Neural crest cell (in vitro differentiated cells): ENCODE measurements around the gene CRYGB. TPM values are rescaled to one million over a fixed set of nuclear protein-coding genes. Genes with fewer than 3 reads are reported as not detected.
"Not testable (repeated sequence)": the region's sequence is repeated elsewhere in the genome, so short reads cannot be mapped to it uniquely, and the experiment has no call there.

Experiments
- DNase-seq: peaks from one replicate; pipeline ENCODE4 v3.0.0; 2021; ENCODE audit warnings: low read depth, mixed read lengths, low spot score
- H3K27ac Mint-ChIP-seq: one replicate; pipeline ENCODE4 v1.8.0; 2021; ENCODE audit warnings: mild to moderate bottlenecking, mixed read lengths; ENCODE audit not compliant: unreplicated experiment
- H3K27me3 Mint-ChIP-seq: 2 replicates; pipeline ENCODE4 v1.8.0; 2021; ENCODE audit warnings: low read depth, mild to moderate bottlenecking, mixed read lengths
- H3K36me3 Mint-ChIP-seq: 2 replicates; pipeline ENCODE4 v1.8.0; 2021; ENCODE audit warnings: low read depth, mild to moderate bottlenecking, mixed read lengths
- H3K4me1 Mint-ChIP-seq: 2 replicates; pipeline ENCODE4 v1.8.0; 2021; ENCODE audit warnings: mixed read lengths
- H3K4me3 Mint-ChIP-seq: one replicate; pipeline ENCODE4 v1.8.0; 2021; ENCODE audit warnings: mild to moderate bottlenecking, mixed read lengths
- H3K9me3 Mint-ChIP-seq: 2 replicates; pipeline ENCODE4 v1.8.0; 2021; ENCODE audit warnings: mixed read lengths
- total RNA-seq: library from RNA; stranded (reverse); gene quantifications from 2 replicates; pipeline ENCODE4 v1.2.1, GENCODE V29; 2021
- TF ChIP-seq, protein P1 (sequence below): fragments of 200-600 bp; sonication (generic); conservative IDR thresholded peaks from 2 replicates; pipeline ENCODE4 v1.5.0; 2021; ENCODE audit warnings: antibody characterized with exemption, mild to moderate bottlenecking

The CRYGB gene
- total RNA-seq, 1 donor from 2014 or later, result not detected

DNA sequence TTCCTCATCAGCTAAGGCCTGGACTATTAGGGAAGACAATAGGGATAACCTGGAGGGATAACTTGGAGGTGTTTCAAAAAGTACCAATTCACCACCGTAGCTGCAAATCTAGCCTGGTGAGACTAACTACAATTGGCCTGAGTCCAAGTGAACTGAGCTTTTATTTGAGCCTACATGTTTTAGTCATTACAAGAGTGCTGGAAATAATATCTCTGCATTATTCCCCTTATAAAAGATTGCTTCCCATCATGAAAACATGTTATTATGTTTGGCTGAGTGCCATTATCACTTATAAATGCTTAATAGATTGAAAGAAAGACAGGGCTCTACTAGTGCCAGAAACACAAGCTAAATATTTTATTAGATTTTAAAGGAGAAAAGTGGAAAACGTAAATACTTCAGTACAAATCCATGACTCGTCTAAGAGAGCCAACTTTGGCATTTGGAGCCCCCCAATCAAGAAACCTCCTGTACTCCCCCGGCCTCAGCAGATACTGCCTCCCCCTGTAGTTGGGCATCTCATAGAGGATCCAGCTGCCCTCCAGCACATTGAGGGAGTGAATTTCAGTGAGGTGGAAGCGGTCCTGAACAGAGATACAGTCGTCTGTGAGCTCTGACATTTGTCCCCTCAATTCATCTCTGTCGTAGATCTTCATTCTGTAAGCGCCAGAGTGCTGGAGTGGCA lies 3.6 kb downstream of the CRYGB start:
- TF ChIP-seq, protein P1, sequence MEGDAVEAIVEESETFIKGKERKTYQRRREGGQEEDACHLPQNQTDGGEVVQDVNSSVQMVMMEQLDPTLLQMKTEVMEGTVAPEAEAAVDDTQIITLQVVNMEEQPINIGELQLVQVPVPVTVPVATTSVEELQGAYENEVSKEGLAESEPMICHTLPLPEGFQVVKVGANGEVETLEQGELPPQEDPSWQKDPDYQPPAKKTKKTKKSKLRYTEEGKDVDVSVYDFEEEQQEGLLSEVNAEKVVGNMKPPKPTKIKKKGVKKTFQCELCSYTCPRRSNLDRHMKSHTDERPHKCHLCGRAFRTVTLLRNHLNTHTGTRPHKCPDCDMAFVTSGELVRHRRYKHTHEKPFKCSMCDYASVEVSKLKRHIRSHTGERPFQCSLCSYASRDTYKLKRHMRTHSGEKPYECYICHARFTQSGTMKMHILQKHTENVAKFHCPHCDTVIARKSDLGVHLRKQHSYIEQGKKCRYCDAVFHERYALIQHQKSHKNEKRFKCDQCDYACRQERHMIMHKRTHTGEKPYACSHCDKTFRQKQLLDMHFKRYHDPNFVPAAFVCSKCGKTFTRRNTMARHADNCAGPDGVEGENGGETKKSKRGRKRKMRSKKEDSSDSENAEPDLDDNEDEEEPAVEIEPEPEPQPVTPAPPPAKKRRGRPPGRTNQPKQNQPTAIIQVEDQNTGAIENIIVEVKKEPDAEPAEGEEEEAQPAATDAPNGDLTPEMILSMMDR, result no peak
- Mint-ChIP-seq H3K27ac (peak overlapping the region; percentile 62), H3K36me3 (no peaks in the 10 kb centered on the region), H3K4me3 (no peak overlapping the region), H3K27me3 (no peaks in the 10 kb centered on the region), H3K4me1 (peaks cover 12% of the 10 kb centered on the region), H3K9me3 (no peaks in the 10 kb centered on the region)
- DNase-seq, result no peak

DNA sequence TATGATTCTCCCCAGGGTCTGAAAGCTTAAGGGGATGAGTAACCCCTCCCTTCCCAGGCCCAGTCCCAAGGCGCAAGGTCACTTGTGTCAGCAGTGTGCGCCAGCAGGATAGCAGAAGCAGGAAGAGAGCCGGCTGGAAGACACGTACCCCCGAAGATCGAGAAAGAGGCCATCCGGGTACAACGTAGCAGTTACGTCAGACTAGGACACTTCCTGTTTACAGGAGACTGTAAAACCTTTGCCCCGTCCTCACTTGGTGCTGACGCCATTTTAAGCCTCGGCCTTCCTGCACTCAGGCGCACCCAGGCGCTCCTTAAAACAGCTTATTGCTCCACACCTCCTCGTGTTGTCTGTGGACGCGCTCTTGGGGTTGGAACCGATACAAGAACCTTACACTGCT lies 6.5 kb downstream of the CRYGB start:
- H3K27me3 Mint-ChIP-seq, result no peaks in the 10 kb centered on the region

DNA sequence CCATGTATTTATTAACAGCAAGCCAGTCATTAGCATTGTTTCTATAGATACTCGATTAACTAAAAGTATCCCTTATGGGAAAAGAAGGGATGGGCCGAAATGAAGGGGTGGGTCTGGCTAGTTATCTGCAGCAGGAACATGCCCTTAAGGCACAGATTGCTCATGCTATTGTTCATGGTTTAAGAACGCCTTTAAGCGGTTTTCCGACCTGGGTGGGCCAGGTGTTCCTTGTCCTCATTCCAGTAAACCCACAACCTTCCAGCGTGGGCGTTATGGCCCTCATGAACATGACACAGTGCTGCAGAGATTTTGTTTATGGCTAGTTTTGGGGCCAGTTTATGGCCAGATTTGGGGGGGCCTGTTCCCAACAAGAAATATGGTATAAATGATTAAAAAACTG lies 7.6 kb downstream of the CRYGB start:
- not testable (repeated sequence) for H3K4me3 Mint-ChIP-seq, H3K27ac Mint-ChIP-seq, H3K4me1 Mint-ChIP-seq, DNase-seq, H3K27me3 Mint-ChIP-seq, H3K36me3 Mint-ChIP-seq, H3K9me3 Mint-ChIP-seq

More for the DNA sequence above, 6.5 kb downstream of the CRYGB start:
- TF ChIP-seq, protein P1, result no peak
- H3K27ac Mint-ChIP-seq, result no peak overlapping the region
- no peaks in the 10 kb centered on the region for H3K9me3 Mint-ChIP-seq
- no peak overlapping the region for H3K4me3 Mint-ChIP-seq
- H3K4me1 Mint-ChIP-seq, result peaks cover 6% of the 10 kb centered on the region
- H3K36me3 Mint-ChIP-seq, result no peaks in the 10 kb centered on the region
- no peak for DNase-seq

DNA sequence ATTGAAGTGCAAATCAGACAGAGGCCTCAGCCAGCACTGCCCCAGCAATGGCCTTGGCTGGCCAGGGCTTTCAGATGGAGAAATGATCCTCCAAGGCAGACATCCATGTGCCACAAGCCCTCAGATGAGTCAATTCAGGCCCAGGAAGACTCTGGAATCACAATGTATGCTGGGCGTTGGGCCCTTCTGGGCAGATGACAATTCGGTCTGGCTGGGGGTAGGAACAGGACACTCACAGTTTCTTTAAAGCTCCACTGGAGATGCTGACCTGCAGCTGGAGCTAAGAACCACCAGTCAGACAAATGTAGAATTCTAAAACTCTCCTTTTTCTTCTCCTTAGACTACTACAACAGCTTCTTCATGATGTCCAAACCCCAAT lies 9.3 kb downstream of the CRYGB start:
- Mint-ChIP-seq H3K9me3 (no peaks in the 10 kb centered on the region), H3K27me3 (no peaks in the 10 kb centered on the region), H3K4me3 (no peak overlapping the region), H3K36me3 (no peaks in the 10 kb centered on the region), H3K4me1 (peaks cover 3% of the 10 kb centered on the region), H3K27ac (no peak overlapping the region)
- no peak for DNase-seq
- TF ChIP-seq, protein P1, result no peak

DNA sequence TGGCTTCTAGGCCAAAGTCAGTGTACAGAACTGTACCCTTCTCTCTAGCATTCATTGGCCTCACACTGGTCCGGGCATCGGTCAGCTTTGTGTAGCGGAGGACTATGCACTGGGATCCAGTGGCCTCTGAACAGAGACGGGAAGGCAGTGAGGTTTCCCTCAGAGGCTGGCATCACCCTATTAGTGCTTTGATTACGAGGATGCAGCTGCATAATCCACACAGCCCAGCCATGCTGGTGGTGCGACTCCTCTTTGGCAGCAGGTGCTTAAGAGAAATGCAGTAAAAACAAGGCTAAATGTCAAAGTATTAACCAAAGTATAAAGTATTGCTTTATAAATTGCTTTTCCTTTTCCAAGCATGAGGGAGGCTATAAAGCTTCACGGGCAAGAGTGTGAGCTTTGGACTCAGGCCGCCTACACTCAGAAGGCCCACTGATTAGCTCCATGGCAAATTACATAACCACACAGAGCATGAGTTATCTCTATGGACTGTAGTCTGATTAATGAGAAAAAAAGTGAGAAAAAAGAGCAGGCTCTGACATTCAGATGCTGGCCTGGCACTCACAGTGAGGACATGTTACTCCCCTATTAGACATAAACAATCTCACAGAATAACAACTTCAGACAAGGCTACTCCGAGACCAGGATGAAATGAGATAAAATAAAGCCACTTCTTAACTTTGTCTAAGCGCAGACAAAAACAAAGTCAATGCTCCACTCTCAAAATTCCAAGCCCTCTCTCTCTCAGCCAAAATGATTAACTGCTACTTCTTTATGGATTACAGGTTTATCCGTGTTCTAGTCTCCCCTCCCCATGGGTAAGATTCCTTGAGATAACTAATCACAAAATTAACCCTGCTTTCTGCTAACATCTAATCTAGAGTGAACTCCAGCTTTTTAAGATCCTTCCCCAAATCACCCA lies 9.9 kb downstream of the CRYGB start:
- no peaks in the 10 kb centered on the region for H3K9me3 Mint-ChIP-seq
- DNase-seq, result no peak
- H3K27me3 Mint-ChIP-seq, result no peaks in the 10 kb centered on the region
- TF ChIP-seq, protein P1, result no peak
- H3K4me1 Mint-ChIP-seq, result peaks cover 3% of the 10 kb centered on the region
- no peaks in the 10 kb centered on the region for H3K36me3 Mint-ChIP-seq
- no peak overlapping the region for H3K4me3 Mint-ChIP-seq
- no peak overlapping the region for H3K27ac Mint-ChIP-seq
